ENCODE measurements around the gene SLC45A3.

DNA sequence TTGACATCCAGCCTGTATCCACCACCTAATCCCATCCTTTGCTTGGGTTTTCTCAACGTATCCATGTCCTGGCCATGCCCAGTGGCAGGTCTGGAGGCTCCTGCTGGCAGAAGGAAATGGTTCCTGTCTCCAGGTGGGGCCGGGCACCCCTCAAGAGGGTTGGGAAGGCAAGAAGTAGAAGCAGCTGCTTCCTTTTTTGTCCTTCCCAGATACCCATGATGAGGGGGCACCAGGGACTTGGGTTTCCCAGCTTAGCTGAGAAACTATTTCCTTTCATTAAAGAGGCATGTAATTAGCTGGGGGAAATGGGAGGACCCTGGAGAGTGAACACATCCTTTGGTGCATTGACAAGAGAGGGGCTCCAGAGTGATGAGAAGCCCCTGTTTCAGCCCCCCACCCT is 21.1 kb upstream of the SLC45A3 start:
- TF ChIP-seq CTCF (IDR thresholded peaks at IDR 0.05; ENCODE audit: low read depth, low read length, missing input control): no peak
- TF ChIP-seq ZBTB33 (IDR thresholded peaks at IDR 0.05): no peak
- no peak for TF ChIP-seq REST (IDR thresholded peaks at IDR 0.05)
- no peak for TF ChIP-seq SP1 (IDR thresholded peaks at IDR 0.05)
- TF ChIP-seq MAX (IDR thresholded peaks at IDR 0.05): no peak
- no peak for TF ChIP-seq JUND (IDR thresholded peaks at IDR 0.05)
- TF ChIP-seq YY1 (IDR thresholded peaks at IDR 0.05): no peak

Measured in liver (tissue), 3 donors.